GM19397 (cell line): ENCODE data around the gene ZNF831.

ENCODE experiments used
- ATAC-seq: cut with Tn5 transposase; IDR thresholded peaks from one replicate; pipeline ENCODE4 v1.9.1; 2021; ENCODE audit warnings: mild to moderate bottlenecking, moderate library complexity; ENCODE audit not compliant: unreplicated experiment

ZNF831 gene

GRCh38 chr20:59157064-59157463 is 6.6 kb upstream of the ZNF831 start:
- ATAC-seq: no peak

- ATAC-seq: no peak
These were observed 6.1 kb upstream of the ZNF831 start for GRCh38 chr20:59157531-59157930.

- no peak for ATAC-seq
These were observed 5.6 kb upstream of the ZNF831 start for GRCh38 chr20:59157961-59158541.

GRCh38 chr20:59158673-59159072 is 4.9 kb upstream of the ZNF831 start:
- no peak for ATAC-seq

- ATAC-seq: no peak
These were observed 4.5 kb upstream of the ZNF831 start for GRCh38 chr20:59159091-59159490.

GRCh38 chr20:59159493-59160376 is 3.9 kb upstream of the ZNF831 start:
- ATAC-seq: no peak

GRCh38 chr20:59160389-59161115 is 3.1 kb upstream of the ZNF831 start:
- ATAC-seq: no peak

- ATAC-seq: no peak
These were observed 1.9 kb upstream of the ZNF831 start for GRCh38 chr20:59161721-59162120.

- no peak for ATAC-seq
These were observed 1.2 kb downstream of the ZNF831 start for GRCh38 chr20:59164686-59165391.

GRCh38 chr20:59165396-59165795 is 1.8 kb downstream of the ZNF831 start:
- no peak for ATAC-seq

GRCh38 chr20:59165891-59166709 is 2.5 kb downstream of the ZNF831 start:
- ATAC-seq: no peak

- ATAC-seq: no peak
These were observed 7.1 kb downstream of the ZNF831 start for GRCh38 chr20:59170406-59171349.

- no peak for ATAC-seq
These were observed 8.4 kb downstream of the ZNF831 start for GRCh38 chr20:59171986-59172385.

- no peak for ATAC-seq
These were observed 10.4 kb downstream of the ZNF831 start for GRCh38 chr20:59173938-59174491.

- ATAC-seq: no peak
These were observed 11.4 kb downstream of the ZNF831 start for GRCh38 chr20:59175002-59175401.

GRCh38 chr20:59175861-59176260 is 12.2 kb downstream of the ZNF831 start:
- ATAC-seq: no peak

GRCh38 chr20:59176812-59177211 is 13.2 kb downstream of the ZNF831 start:
- no peak for ATAC-seq

GRCh38 chr20:59177266-59178250 is 13.9 kb downstream of the ZNF831 start:
- no peak for ATAC-seq
